Measurements from ENCODE around the gene SCTR.

The SCTR gene

DNA sequence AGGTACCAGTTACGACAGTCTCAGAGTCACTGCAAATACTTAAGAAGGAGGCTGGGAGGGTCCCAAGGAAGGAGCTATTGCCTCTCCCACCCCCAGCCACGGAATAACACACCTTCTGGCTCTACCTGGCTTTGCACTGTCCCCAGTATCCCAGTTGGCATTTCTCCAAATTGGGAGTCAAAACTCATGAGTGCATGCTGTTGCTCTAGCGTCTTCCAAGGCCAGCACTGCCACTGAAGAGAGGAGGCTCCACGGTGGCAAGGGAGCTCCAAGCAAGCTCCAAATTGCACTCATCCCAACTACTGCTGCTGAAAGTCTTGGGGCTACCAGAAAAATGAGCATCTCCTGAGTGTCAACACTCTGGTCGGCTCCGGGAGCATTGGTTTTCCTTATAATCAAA is 1.6 kb downstream of the SCTR start:
- no peak for DNase-seq

- DNase-seq, result no peak
Measured at GRCh38 chr2:119521433-119522050, 2.7 kb downstream of the SCTR start.

DNA sequence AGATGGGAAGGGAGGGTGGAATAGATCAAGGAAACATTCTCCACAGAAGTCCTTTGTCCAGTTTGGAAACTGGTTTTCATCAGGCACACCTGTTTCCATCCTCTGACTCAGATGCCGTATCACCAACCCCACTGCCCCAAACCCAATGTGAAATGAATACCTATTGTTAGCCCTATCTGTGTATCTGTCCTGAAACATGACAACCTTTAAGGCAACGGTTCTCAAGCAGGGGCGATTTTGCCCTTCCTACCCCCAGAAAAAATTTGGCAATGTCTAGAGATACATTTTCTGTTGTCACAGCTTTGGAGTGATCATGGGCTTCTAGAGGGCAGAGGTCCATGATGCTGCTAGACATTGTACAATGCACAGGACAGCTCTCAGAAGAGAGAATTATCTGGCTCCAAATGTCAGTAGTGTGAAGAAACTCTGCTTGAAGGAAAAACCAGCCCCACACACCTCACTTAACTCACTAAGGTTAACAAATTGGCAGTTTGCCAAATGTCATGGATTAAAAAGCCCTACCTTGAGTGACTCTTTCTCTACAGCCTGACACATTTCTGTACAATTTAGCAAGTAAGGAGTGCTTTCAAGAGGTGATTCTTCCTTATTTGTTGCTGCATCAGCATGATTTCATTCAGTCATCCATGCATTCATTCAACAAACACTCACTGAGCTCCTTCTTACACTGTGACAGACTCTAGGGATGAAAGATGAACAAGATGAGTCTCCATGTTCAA is 3.4 kb downstream of the SCTR start:
- DNase-seq, result no peak

GRCh38 chr2:119519057-119519408 is 5.2 kb downstream of the SCTR start:
- DNase-seq, result no peak

- no peak for DNase-seq
Measured at GRCh38 chr2:119518401-119519056, 5.8 kb downstream of the SCTR start.

- no peak for DNase-seq
Measured at GRCh38 chr2:119517433-119517832, 6.8 kb downstream of the SCTR start.

DNA sequence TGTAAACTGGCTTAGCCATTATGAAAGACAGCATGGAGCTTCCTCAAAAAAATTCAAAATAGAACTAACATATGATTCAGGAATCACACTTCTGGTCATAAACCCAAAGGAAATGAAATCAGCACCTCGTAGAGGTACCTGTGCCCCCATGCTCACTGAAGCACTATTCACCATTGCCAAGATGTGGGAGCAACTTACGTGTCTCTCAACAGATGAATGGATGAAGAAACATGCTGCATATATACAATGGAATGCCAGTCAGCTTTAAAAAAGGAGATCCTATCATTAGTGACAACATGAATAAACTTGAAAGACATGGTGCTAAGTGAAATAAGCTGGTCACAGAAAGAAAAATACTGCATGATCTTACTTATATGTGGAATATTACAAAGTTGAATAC is 8.2 kb downstream of the SCTR start:
- DNase-seq, result no peak

DNA sequence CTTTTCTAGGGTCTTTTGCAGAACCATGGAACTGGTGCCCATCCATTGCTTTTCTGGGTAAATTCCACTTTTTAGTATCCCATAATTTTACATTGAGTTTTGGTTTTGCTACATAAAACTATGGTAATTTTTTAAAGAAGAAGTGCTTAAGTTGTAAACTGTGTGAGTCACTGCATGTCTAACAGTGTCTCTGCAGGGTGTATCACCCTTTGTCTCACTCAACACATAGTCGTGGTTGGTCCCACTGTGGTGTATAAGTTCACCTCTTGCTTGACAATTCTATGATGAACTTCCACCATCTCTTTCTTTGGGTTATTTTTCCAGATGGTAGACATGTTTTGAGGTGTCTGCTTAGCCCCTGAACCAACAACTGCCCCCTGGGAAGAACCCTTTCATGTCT is 10.5 kb downstream of the SCTR start:
- DNase-seq, result no peak

DNA sequence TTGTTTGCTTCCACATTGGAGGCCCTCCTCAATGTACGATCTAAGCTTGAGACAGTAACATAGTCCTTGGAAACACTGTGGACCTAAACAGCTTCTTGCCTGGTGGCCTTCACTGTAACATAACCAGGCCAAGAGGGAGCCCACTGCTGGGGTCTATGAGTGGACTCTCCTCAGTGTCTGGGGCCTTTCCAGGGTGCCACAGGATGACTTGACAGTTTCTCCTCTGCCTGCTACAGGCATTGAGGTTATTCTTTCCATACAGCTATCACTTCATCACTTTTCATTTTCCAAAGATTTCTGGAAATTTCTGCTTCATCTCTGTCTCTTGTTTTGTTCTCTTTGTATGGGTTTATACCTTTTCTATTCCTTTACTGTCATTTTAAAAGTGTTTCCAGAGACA is 11.3 kb downstream of the SCTR start:
- DNase-seq, result no peak

GRCh38 chr2:119511989-119512388 is 12.3 kb downstream of the SCTR start:
- no peak for DNase-seq

DNA sequence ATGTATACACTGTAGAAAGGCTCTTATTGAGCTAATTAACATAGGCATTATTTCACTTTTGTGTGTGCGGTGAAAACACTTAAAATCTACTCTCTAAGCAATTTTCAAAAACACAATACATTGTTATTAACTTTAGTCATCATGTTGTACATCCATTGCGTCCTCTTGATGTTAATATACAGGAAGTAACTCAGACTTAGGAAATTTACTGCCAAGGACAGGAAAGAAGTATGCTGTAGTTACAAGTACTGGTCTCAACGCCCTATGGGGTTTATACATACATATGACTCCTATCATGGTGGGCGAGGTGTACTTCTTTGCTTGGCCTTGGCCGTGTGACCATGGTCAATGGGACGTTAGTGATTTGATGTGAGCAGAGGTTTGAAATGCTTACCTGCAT is 15.5 kb downstream of the SCTR start:
- no peak for DNase-seq

GRCh38 chr2:119496682-119497081 is 27.6 kb downstream of the SCTR start:
- no peak for DNase-seq

GRCh38 chr2:119495948-119496347 is 28.3 kb downstream of the SCTR start:
- DNase-seq, result no peak

- DNase-seq, result no peak
Measured at GRCh38 chr2:119494163-119494790, 30.0 kb downstream of the SCTR start.

- no peak for DNase-seq
Measured at GRCh38 chr2:119491776-119492525, 32.3 kb downstream of the SCTR start.

- no peak for DNase-seq
Measured at GRCh38 chr2:119490653-119491195, 33.6 kb downstream of the SCTR start.

- no peak for DNase-seq
Measured at GRCh38 chr2:119490106-119490505, 34.2 kb downstream of the SCTR start.

- DNase-seq, result no peak
Measured at GRCh38 chr2:119489232-119489952, 34.9 kb downstream of the SCTR start.

DNA sequence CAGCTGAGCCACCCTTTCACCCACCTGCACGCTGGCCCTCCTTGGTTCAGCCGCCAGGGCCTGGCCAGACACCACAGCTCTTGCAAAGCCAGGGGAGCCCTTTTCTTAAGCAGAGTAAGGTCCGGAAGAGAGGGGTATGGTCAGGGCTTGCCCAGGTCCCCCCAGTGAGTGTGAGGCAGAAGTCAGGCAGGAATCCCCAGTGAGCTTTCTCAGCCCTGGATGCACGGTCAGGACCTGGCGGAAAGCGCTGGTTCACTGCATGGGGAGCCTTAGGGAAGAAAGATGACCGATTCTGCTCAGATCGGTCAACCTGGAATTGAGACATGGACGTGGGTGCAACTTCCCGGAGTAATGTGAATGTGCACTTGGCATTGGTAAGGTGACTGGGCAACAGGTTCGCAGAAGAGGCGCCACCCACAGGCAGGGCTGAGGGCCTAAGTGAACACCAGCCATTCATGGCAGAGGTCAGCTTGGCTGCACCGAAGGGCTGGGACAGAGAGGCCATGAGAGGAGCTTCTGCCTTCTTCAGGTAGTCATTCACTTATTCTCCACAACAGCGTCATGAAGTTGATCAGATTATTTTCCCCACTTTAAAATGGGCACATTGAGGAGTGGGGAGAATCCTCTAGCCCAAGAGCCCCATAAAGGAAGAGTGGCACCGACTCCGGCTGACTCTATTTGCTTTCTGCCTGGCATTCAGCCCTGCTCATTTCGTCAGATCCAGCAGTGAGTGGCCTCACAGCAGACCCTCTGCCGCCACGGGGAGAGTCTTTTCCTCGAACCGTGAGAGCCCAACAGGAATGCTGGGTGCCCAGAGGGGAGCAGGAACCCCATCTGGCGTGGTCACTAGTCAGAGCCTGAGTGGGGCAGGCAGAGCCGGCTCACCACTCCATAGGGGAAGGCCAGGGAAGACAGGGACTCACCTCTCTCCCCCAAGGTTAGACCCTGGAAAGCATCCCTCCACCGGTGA is 35.8 kb downstream of the SCTR start:
- no peak for DNase-seq

- no peak for DNase-seq
Measured at GRCh38 chr2:119487434-119488244, 36.6 kb downstream of the SCTR start.
